GM23338 (cell line): ENCODE measurements around the gene AIRE. TPM values are rescaled to one million over a fixed set of nuclear protein-coding genes. Genes with fewer than 3 reads are reported as not detected.

ENCODE experiments used
- ATAC-seq: fragments of 200-7000 bp; cut with Tn5 transposase; 3 replicates; pipeline ENCODE4 v1.9.1; 2020
- DNase-seq: peaks from one replicate; pipeline ENCODE4 v3.0.0-alpha.2; 2015; ENCODE audit warnings: low spot score
- H2AFZ ChIP-seq: fragments of 200-600 bp; sonication (generic); 2 replicates; pipeline ENCODE4 v1.8.0; 2016; ENCODE audit warnings: antibody characterized with exemption, mild to moderate bottlenecking, moderate library complexity
- H3F3A ChIP-seq: fragments of 200-600 bp; sonication (generic); replicated peaks from 2 replicates; pipeline ENCODE4 v1.8.0; 2017; ENCODE audit warnings: antibody characterized with exemption, mixed run types, low read depth
- H3K27ac ChIP-seq: fragments of 200-600 bp; sonication (generic); 2 replicates; pipeline ENCODE4 v1.6.1; 2016; ENCODE audit warnings: low read depth
- H3K27me3 ChIP-seq: fragments of 200-600 bp; sonication (generic); 2 replicates; pipeline ENCODE4 v1.8.0; 2016; ENCODE audit warnings: mild to moderate bottlenecking, mixed run types, moderate library complexity; ENCODE audit not compliant: insufficient read depth
- H3K36me3 ChIP-seq: fragments of 200-600 bp; sonication (generic); 2 replicates; pipeline ENCODE4 v1.8.0; 2016; ENCODE audit warnings: mild to moderate bottlenecking; ENCODE audit not compliant: insufficient read depth
- H3K4me1 ChIP-seq: fragments of 200-600 bp; sonication (generic); 2 replicates; pipeline ENCODE4 v1.8.0; 2016; ENCODE audit warnings: mild to moderate bottlenecking, moderate library complexity; ENCODE audit not compliant: insufficient read depth
- H3K4me2 ChIP-seq: fragments of 200-600 bp; sonication (generic); 2 replicates; pipeline ENCODE4 v1.7.1; 2017; ENCODE audit warnings: mixed run types
- H3K4me3 ChIP-seq: fragments of 200-600 bp; sonication (generic); 2 replicates; pipeline ENCODE4 v1.6.1; 2016; ENCODE audit warnings: mixed run types
- H3K79me2 ChIP-seq: fragments of 200-600 bp; sonication (generic); replicated peaks from 2 replicates; pipeline ENCODE4 v1.8.0; 2017; ENCODE audit warnings: mild to moderate bottlenecking; ENCODE audit not compliant: insufficient read depth
- H3K9me2 ChIP-seq: fragments of 200-600 bp; sonication (generic); 2 replicates; pipeline ENCODE4 v1.8.0; 2017; ENCODE audit not compliant: insufficient read depth
- H4K20me1 ChIP-seq: fragments of 200-600 bp; sonication (generic); replicated peaks from 2 replicates; pipeline ENCODE4 v1.8.0; 2017; ENCODE audit warnings: mild to moderate bottlenecking; ENCODE audit not compliant: insufficient read depth
- H3K27ac Mint-ChIP-seq: 2 replicates; pipeline ENCODE4 v1.8.0; 2020; ENCODE audit warnings: inconsistent platforms, mild to moderate bottlenecking, moderate library complexity, mixed read lengths
- H3K27me3 Mint-ChIP-seq: 3 replicates; pipeline ENCODE4 v1.8.0; 2022; ENCODE audit warnings: low read depth, mild to moderate bottlenecking, moderate library complexity, mixed read lengths, inconsistent platforms; ENCODE audit not compliant: insufficient read depth, poor library complexity
- H3K36me3 Mint-ChIP-seq: 3 replicates; pipeline ENCODE4 v1.8.0; 2021; ENCODE audit warnings: low read depth, mild to moderate bottlenecking, inconsistent platforms, moderate library complexity, mixed read lengths
- H3K4me1 Mint-ChIP-seq: 3 replicates; pipeline ENCODE4 v1.8.0; 2020; ENCODE audit warnings: mild to moderate bottlenecking, inconsistent platforms, mixed read lengths
- H3K4me3 Mint-ChIP-seq: 3 replicates; pipeline ENCODE4 v1.8.0; 2021; ENCODE audit warnings: moderate library complexity, mild to moderate bottlenecking, inconsistent platforms, mixed read lengths
- H3K9me3 Mint-ChIP-seq: 3 replicates; pipeline ENCODE4 v1.8.0; 2020; ENCODE audit warnings: moderate library complexity, mild to moderate bottlenecking, inconsistent platforms, mixed read lengths
- CREB1 ChIP-seq: fragments of 250-450 bp; sonication (Bioruptor Pico); IDR thresholded peaks from 2 replicates; pipeline ENCODE4 v1.5.0; 2020; ENCODE audit warnings: low read depth, mild to moderate bottlenecking, moderate library complexity
- JUNB ChIP-seq: IDR thresholded peaks from one replicate; pipeline ENCODE4 v1.6.1; 2016; ENCODE audit warnings: antibody characterized with exemption; ENCODE audit not compliant: unreplicated experiment
- NANOG ChIP-seq: IDR thresholded peaks from 2 replicates; pipeline ENCODE4 v1.6.1; 2016; ENCODE audit warnings: antibody characterized with exemption, borderline replicate concordance
- POLR2AphosphoS5 ChIP-seq: IDR thresholded peaks from 2 replicates; pipeline ENCODE4 v1.6.1; 2016; ENCODE audit warnings: antibody characterized with exemption, low read depth
- ZNF331 ChIP-seq: fragments of 250-450 bp; sonication (Bioruptor Pico); IDR thresholded peaks from 2 replicates; pipeline ENCODE4 v1.5.0; 2020; ENCODE audit warnings: low read depth, mild to moderate bottlenecking, moderate library complexity
- polyA plus RNA-seq: library from polyadenylated mRNA; unstranded; fragments of >200 nt; fragmentation: Nextera tagmentation; extraction: Ambion mirVana; gene quantifications from 2 replicates; pipeline ENCODE4 v1.2.1, GENCODE V29; 2016
- total RNA-seq: library from RNA; depleted of rRNA; stranded (reverse); fragments of >200 nt; shearing (Covaris generic); gene quantifications from 2 replicates; pipeline ENCODE4 v1.2.3, GENCODE V29; 2014
- TF ChIP-seq, protein P1 (sequence below): IDR thresholded peaks from one replicate; pipeline ENCODE4 v1.6.1; 2018; ENCODE audit warnings: antibody characterized with exemption; ENCODE audit not compliant: unreplicated experiment
- TF ChIP-seq, protein P2 (sequence below), 2 experiments: fragments of 200-600 bp in 1 of 2; sonication (generic) in 1 of 2; conservative IDR thresholded peaks; 2 replicates each; pipeline versions ENCODE4 v1.5.1 to v1.6.1; 2016 to 2017; ENCODE audit warnings: antibody characterized with exemption in 2 of 2, low read depth in 2 of 2, mild to moderate bottlenecking in 2 of 2, moderate library complexity in 1 of 2
- TF ChIP-seq, protein P3 (sequence below): fragments of 250-450 bp; sonication (Bioruptor Pico); IDR thresholded peaks from 2 replicates; pipeline ENCODE4 v1.5.0; 2020; ENCODE audit warnings: mild to moderate bottlenecking, moderate library complexity
- TF ChIP-seq, protein P4 (sequence below): IDR thresholded peaks from 2 replicates; pipeline ENCODE4 v1.6.1; 2016; ENCODE audit warnings: antibody characterized with exemption

The AIRE gene
- total and polyA plus RNA-seq, 2 experiments from 2014 or later: 0.10 TPM; not detected in 1

DNA sequence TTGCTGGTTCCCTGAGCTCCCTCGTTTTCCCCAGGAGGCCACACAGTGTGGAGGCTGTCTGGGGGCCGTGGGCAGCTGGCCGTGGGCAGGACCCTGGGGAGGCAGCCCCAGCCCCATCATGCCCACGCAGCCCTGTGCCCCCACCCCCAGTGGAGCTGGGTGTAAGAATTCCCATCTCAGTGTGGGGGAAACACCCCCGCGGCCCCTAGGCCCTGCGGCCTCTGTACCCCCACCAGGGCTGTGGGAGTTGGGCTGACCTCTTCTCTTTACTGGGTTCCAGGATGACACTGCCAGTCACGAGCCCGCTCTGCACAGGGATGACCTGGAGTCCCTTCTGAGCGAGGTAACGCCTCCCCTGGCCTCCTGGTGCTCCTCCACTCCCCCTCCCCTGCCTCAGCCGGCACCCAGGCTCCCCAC lies 10.4 kb downstream of the AIRE start:
- DNase-seq (no peak), ATAC-seq (no peak)
- H3F3A ChIP-seq: 0 out of 2 replicates have a peak, but pooled peaks cover 3% of the 10 kb centered on the region
- H3K36me3 ChIP-seq: no peaks in the 10 kb centered on the region
- H3K4me1 Mint-ChIP-seq: 0 out of 3 replicates have a peak, but pooled peaks cover 4% of the 10 kb centered on the region
- no peak overlapping the region for H2AFZ ChIP-seq
- H3K9me3 Mint-ChIP-seq: no peaks in the 10 kb centered on the region
- H3K27me3 ChIP-seq: peaks cover 10% of the 10 kb centered on the region; the same call in 1 of the 2 replicates
- H3K4me1 ChIP-seq: no peaks in the 10 kb centered on the region
- no peak overlapping the region for H3K4me3 ChIP-seq
- H3K27me3 Mint-ChIP-seq: peaks cover 10% of the 10 kb centered on the region
- 0 out of 2 replicates have a peak, but pooled peaks cover 3% of the 10 kb centered on the region for H3K79me2 ChIP-seq
- H4K20me1 ChIP-seq: no peaks in the 10 kb centered on the region
- no peak overlapping the region for H3K4me2 ChIP-seq
- no peaks in the 10 kb centered on the region for H3K36me3 Mint-ChIP-seq
- TF ChIP-seq ZNF331 (CRISPR knock-in tag): no peak
- TF ChIP-seq, protein P1, sequence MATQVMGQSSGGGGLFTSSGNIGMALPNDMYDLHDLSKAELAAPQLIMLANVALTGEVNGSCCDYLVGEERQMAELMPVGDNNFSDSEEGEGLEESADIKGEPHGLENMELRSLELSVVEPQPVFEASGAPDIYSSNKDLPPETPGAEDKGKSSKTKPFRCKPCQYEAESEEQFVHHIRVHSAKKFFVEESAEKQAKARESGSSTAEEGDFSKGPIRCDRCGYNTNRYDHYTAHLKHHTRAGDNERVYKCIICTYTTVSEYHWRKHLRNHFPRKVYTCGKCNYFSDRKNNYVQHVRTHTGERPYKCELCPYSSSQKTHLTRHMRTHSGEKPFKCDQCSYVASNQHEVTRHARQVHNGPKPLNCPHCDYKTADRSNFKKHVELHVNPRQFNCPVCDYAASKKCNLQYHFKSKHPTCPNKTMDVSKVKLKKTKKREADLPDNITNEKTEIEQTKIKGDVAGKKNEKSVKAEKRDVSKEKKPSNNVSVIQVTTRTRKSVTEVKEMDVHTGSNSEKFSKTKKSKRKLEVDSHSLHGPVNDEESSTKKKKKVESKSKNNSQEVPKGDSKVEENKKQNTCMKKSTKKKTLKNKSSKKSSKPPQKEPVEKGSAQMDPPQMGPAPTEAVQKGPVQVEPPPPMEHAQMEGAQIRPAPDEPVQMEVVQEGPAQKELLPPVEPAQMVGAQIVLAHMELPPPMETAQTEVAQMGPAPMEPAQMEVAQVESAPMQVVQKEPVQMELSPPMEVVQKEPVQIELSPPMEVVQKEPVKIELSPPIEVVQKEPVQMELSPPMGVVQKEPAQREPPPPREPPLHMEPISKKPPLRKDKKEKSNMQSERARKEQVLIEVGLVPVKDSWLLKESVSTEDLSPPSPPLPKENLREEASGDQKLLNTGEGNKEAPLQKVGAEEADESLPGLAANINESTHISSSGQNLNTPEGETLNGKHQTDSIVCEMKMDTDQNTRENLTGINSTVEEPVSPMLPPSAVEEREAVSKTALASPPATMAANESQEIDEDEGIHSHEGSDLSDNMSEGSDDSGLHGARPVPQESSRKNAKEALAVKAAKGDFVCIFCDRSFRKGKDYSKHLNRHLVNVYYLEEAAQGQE: no peak
- TF ChIP-seq, protein P2, sequence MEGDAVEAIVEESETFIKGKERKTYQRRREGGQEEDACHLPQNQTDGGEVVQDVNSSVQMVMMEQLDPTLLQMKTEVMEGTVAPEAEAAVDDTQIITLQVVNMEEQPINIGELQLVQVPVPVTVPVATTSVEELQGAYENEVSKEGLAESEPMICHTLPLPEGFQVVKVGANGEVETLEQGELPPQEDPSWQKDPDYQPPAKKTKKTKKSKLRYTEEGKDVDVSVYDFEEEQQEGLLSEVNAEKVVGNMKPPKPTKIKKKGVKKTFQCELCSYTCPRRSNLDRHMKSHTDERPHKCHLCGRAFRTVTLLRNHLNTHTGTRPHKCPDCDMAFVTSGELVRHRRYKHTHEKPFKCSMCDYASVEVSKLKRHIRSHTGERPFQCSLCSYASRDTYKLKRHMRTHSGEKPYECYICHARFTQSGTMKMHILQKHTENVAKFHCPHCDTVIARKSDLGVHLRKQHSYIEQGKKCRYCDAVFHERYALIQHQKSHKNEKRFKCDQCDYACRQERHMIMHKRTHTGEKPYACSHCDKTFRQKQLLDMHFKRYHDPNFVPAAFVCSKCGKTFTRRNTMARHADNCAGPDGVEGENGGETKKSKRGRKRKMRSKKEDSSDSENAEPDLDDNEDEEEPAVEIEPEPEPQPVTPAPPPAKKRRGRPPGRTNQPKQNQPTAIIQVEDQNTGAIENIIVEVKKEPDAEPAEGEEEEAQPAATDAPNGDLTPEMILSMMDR (conservative IDR thresholded peaks at IDR 0.05; ENCODE audit: low read depth in 2 of 2): no peak
- H3K27ac ChIP-seq: no peak overlapping the region
- H3K4me3 Mint-ChIP-seq: no peak overlapping the region
- H3K9me2 ChIP-seq: no peaks in the 10 kb centered on the region
- no peak overlapping the region for H3K27ac Mint-ChIP-seq

DNA sequence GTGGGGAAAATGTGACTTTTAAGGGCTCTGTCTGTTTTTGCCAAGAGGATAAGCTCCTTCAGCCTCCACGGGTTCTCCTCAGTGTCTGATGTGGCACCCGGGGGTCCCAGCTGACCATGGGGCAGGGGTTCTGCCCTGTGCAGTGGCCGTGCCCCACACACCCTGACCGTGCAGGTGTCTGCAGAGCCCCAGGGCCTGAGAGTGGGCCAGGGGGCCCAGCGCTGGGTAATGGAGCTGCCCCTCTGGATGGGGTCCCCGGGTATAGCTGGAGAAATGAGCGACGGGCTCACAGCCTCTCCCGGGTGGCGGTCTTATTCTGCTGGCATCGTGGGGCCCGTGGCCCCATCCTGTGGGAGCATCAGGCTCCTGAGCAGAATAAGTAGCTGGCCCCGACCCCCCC lies 11.2 kb downstream of the AIRE start:
- H4K20me1 ChIP-seq: no peaks in the 10 kb centered on the region
- no peaks in the 10 kb centered on the region for H3K9me2 ChIP-seq
- DNase-seq: no peak
- H3K4me3 ChIP-seq: no peak overlapping the region
- Mint-ChIP-seq H3K9me3 (no peaks in the 10 kb centered on the region), H3K27me3 (peaks cover 10% of the 10 kb centered on the region), H3K36me3 (no peaks in the 10 kb centered on the region), H3K4me1 (0 out of 3 replicates have a peak, but pooled peaks cover 4% of the 10 kb centered on the region), H3K27ac (no peak overlapping the region), H3K4me3 (no peak overlapping the region)
- H3K4me1 ChIP-seq: no peaks in the 10 kb centered on the region
- H3K79me2 ChIP-seq: 0 out of 2 replicates have a peak, but pooled peaks cover 3% of the 10 kb centered on the region
- H3K36me3 ChIP-seq: no peaks in the 10 kb centered on the region
- ATAC-seq: no peak
- H3K27ac ChIP-seq: no peak overlapping the region
- H3K27me3 ChIP-seq: peaks cover 10% of the 10 kb centered on the region; the same call in 1 of the 2 replicates
- H3F3A ChIP-seq: 0 out of 2 replicates have a peak, but pooled peaks cover 4% of the 10 kb centered on the region
- no peak overlapping the region for H2AFZ ChIP-seq
- no peak overlapping the region for H3K4me2 ChIP-seq
- TF ChIP-seq CREB1 (no peak), ZNF331 (CRISPR knock-in tag) (no peak), NANOG (no peak), POLR2AphosphoS5 (no peak), JUNB (no peak)
- TF ChIP-seq, protein P3, sequence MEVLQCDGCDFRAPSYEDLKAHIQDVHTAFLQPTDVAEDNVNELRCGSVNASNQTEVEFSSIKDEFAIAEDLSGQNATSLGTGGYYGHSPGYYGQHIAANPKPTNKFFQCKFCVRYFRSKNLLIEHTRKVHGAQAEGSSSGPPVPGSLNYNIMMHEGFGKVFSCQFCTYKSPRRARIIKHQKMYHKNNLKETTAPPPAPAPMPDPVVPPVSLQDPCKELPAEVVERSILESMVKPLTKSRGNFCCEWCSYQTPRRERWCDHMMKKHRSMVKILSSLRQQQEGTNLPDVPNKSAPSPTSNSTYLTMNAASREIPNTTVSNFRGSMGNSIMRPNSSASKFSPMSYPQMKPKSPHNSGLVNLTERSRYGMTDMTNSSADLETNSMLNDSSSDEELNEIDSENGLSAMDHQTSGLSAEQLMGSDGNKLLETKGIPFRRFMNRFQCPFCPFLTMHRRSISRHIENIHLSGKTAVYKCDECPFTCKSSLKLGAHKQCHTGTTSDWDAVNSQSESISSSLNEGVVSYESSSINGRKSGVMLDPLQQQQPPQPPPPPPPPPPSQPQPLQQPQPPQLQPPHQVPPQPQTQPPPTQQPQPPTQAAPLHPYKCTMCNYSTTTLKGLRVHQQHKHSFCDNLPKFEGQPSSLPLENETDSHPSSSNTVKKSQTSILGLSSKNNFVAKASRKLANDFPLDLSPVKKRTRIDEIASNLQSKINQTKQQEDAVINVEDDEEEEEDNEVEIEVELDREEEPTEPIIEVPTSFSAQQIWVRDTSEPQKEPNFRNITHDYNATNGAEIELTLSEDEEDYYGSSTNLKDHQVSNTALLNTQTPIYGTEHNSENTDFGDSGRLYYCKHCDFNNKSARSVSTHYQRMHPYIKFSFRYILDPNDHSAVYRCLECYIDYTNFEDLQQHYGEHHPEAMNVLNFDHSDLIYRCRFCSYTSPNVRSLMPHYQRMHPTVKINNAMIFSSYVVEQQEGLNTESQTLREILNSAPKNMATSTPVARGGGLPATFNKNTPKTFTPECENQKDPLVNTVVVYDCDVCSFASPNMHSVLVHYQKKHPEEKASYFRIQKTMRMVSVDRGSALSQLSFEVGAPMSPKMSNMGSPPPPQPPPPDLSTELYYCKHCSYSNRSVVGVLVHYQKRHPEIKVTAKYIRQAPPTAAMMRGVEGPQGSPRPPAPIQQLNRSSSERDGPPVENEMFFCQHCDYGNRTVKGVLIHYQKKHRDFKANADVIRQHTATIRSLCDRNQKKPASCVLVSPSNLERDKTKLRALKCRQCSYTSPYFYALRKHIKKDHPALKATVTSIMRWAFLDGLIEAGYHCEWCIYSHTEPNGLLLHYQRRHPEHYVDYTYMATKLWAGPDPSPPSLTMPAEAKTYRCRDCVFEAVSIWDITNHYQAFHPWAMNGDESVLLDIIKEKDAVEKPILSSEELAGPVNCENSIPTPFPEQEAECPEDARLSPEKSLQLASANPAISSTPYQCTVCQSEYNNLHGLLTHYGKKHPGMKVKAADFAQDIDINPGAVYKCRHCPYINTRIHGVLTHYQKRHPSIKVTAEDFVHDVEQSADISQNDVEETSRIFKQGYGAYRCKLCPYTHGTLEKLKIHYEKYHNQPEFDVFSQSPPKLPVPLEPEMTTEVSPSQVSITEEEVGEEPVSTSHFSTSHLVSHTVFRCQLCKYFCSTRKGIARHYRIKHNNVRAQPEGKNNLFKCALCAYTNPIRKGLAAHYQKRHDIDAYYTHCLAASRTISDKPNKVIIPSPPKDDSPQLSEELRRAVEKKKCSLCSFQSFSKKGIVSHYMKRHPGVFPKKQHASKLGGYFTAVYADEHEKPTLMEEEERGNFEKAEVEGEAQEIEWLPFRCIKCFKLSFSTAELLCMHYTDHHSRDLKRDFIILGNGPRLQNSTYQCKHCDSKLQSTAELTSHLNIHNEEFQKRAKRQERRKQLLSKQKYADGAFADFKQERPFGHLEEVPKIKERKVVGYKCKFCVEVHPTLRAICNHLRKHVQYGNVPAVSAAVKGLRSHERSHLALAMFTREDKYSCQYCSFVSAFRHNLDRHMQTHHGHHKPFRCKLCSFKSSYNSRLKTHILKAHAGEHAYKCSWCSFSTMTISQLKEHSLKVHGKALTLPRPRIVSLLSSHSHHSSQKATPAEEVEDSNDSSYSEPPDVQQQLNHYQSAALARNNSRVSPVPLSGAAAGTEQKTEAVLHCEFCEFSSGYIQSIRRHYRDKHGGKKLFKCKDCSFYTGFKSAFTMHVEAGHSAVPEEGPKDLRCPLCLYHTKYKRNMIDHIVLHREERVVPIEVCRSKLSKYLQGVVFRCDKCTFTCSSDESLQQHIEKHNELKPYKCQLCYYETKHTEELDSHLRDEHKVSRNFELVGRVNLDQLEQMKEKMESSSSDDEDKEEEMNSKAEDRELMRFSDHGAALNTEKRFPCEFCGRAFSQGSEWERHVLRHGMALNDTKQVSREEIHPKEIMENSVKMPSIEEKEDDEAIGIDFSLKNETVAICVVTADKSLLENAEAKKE (CRISPR knock-in tag): no peak
- TF ChIP-seq, protein P4, sequence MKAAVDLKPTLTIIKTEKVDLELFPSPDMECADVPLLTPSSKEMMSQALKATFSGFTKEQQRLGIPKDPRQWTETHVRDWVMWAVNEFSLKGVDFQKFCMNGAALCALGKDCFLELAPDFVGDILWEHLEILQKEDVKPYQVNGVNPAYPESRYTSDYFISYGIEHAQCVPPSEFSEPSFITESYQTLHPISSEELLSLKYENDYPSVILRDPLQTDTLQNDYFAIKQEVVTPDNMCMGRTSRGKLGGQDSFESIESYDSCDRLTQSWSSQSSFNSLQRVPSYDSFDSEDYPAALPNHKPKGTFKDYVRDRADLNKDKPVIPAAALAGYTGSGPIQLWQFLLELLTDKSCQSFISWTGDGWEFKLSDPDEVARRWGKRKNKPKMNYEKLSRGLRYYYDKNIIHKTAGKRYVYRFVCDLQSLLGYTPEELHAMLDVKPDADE: no peak
